Neural progenitor cell (in vitro differentiated cells): ENCODE measurements around the gene WAS.

Experiments used
- CTCF ChIP-seq: fragments of 200-600 bp; sonication (generic); IDR thresholded peaks from 2 replicates; pipeline ENCODE4 v1.5.1; 2017; ENCODE audit warnings: antibody characterized with exemption, mild to moderate bottlenecking
- EZH2phosphoT487 ChIP-seq: fragments of 200-600 bp; sonication (generic); IDR thresholded peaks from 2 replicates; pipeline ENCODE4 v1.6.1; 2017; ENCODE audit warnings: antibody characterized with exemption

- TF ChIP-seq CTCF (no peak), EZH2phosphoT487 (no peak)
These were observed 38.3 kb downstream of the WAS start for GRCh38 chrX:48721916-48722315.
